ENCODE results near the gene GPR143.

GPR143 gene

GRCh38 chrX:9682861-9683260, 82.8 kb downstream of the GPR143 start:
- no peak for DNase-seq
- in situ Hi-C loops (cut with HindIII; ENCODE audit: low pct_ligation_motif_present, low pct_unique_long_range_greater_than_20kb, low sequenced_read_pairs), result no loop called here

GRCh38 chrX:9682456-9682855, 83.2 kb downstream of the GPR143 start:
- no peak for DNase-seq
- in situ Hi-C loops (cut with HindIII; ENCODE audit: low pct_ligation_motif_present, low pct_unique_long_range_greater_than_20kb, low sequenced_read_pairs), result no loop called here

- no peak for DNase-seq
- in situ Hi-C loops (cut with HindIII; ENCODE audit: low pct_ligation_motif_present, low pct_unique_long_range_greater_than_20kb, low sequenced_read_pairs), result no loop called here
Measured at GRCh38 chrX:9681422-9681821, 84.2 kb downstream of the GPR143 start.

- in situ Hi-C loops (cut with HindIII; ENCODE audit: low pct_ligation_motif_present, low pct_unique_long_range_greater_than_20kb, low sequenced_read_pairs), result no loop called here
- no peak for DNase-seq
Measured at GRCh38 chrX:9681011-9681410, 84.6 kb downstream of the GPR143 start.

GRCh38 chrX:9678215-9678965, 87.3 kb downstream of the GPR143 start:
- in situ Hi-C loops (cut with HindIII; ENCODE audit: low pct_ligation_motif_present, low pct_unique_long_range_greater_than_20kb, low sequenced_read_pairs), result no loop called here
- DNase-seq, result no peak

GRCh38 chrX:9677098-9677739, 88.4 kb downstream of the GPR143 start:
- DNase-seq, result no peak
- in situ Hi-C loops (cut with HindIII; ENCODE audit: low pct_ligation_motif_present, low pct_unique_long_range_greater_than_20kb, low sequenced_read_pairs), result no loop called here

GRCh38 chrX:9676738-9677097, 88.9 kb downstream of the GPR143 start:
- in situ Hi-C loops (cut with HindIII; ENCODE audit: low pct_ligation_motif_present, low pct_unique_long_range_greater_than_20kb, low sequenced_read_pairs), result no loop called here
- no peak for DNase-seq

- no peak for DNase-seq
- in situ Hi-C loops (cut with HindIII; ENCODE audit: low pct_ligation_motif_present, low pct_unique_long_range_greater_than_20kb, low sequenced_read_pairs), result no loop called here
Measured at GRCh38 chrX:9676306-9676705, 89.3 kb downstream of the GPR143 start.
